Measurements from ENCODE around the gene MPP1.

Gene MPP1

GRCh38 chrX:154774622-154775021, 30.7 kb downstream of the MPP1 start:
- no peak for DNase-seq

- DNase-seq: peak; percentile 95 to 97
Observed at GRCh38 chrX:154762537-154763296, 42.6 kb downstream of the MPP1 start, which contains the start of gene DKC1. Gene DKC1, plus strand, starts transcription at chrX:154762864. Its CDS starts 102 bp downstream, at chrX:154762966.

GRCh38 chrX:154761977-154762536, 43.2 kb downstream of the MPP1 start:
- DNase-seq: no peak

- DNase-seq: no peak
Observed at GRCh38 chrX:154758696-154759095, 46.6 kb downstream of the MPP1 start.

GRCh38 chrX:154751669-154752271, 53.5 kb downstream of the MPP1 start:
- DNase-seq: no peak

- no peak for DNase-seq
Observed at GRCh38 chrX:154751203-154751668, 54.0 kb downstream of the MPP1 start.

GRCh38 chrX:154750301-154751202, 54.7 kb downstream of the MPP1 start, which contains the start of gene GAB3:
Gene GAB3, minus strand, starts transcription at chrX:154751077. Its CDS starts 52 bp downstream, at chrX:154751025.
- peak; percentile 44 to 47 for DNase-seq

- DNase-seq: no peak
Observed at GRCh38 chrX:154749856-154750255, 55.4 kb downstream of the MPP1 start.

- DNase-seq: peak; percentile 58 to 82
Observed at GRCh38 chrX:154748712-154749339, 56.5 kb downstream of the MPP1 start.

GRCh38 chrX:154742613-154743012, 62.7 kb downstream of the MPP1 start:
- DNase-seq: no peak

GRCh38 chrX:154739952-154740465, 65.3 kb downstream of the MPP1 start:
- DNase-seq: no peak

- peak in 1 of 2 donors; percentile 31 for DNase-seq
Observed at GRCh38 chrX:154738011-154738738, 67.1 kb downstream of the MPP1 start.

- DNase-seq: no peak
Observed at GRCh38 chrX:154737136-154737535, 68.1 kb downstream of the MPP1 start.

- DNase-seq: no peak
Observed at GRCh38 chrX:154735695-154736393, 69.4 kb downstream of the MPP1 start.

- peak; percentile 42 to 48 for DNase-seq
Observed at GRCh38 chrX:154734061-154734781, 71.1 kb downstream of the MPP1 start.

GRCh38 chrX:154733066-154733425, 72.2 kb downstream of the MPP1 start:
- DNase-seq: no peak

GRCh38 chrX:154732421-154733065, 72.7 kb downstream of the MPP1 start:
- no peak for DNase-seq

GRCh38 chrX:154731881-154732280, 73.4 kb downstream of the MPP1 start:
- DNase-seq: peak; percentile 33 to 36

- DNase-seq: peak; percentile 33 to 46
Observed at GRCh38 chrX:154731184-154731583, 74.1 kb downstream of the MPP1 start.

All from CD4-positive, alpha-beta T cell treated with Interleukin-1 beta for 1 hour (primary cell).